HG03442 (cell line): Measurements from ENCODE around the gene LRRN2.

ENCODE experiments used
- ATAC-seq: cut with Tn5 transposase; IDR thresholded peaks from one replicate; pipeline ENCODE4 v1.9.1; 2021; ENCODE audit warnings: mild to moderate bottlenecking, moderate library complexity; ENCODE audit not compliant: unreplicated experiment

The LRRN2 gene

GRCh38 chr1:204663644-204664383 is 21.7 kb downstream of the LRRN2 start:
- no peak for ATAC-seq

DNA sequence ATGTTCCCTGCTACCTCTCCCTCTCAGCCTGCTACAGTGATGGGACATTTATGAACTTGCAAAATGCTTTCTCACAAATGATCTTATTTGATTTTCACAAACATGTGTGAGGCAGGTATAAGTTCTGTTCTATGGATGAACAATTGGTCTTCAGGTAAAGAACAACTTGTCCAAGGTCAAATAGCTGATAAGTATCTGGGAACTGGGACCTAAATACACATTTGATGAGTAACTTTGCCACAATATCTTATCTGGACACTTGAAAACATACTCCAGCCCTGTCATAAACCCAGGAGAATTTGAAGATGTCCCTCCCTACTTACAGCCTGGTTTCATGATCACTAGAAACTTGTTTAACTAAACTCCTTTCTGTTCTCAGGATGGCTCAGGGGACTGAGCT is 23.0 kb downstream of the LRRN2 start:
- ATAC-seq: no peak

DNA sequence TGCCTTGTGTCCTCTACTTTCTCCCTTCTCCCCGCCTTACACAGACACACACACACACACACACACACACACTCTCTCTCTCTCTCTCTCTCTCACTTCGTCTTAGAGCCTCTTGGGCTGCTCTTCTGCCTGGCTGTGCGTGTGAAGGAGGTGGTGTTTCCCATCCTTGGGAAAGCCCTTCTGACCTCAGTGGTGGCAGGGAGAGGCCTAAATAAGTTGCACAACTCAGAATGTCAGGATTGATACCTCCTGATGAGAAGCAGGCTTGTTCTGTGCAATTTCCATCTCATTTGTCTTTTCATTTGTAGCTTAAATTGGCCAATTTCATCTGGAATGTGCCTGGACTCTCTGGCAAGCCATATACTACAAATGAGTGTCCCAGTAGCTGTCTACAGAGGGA is 25.0 kb downstream of the LRRN2 start:
- ATAC-seq: no peak

GRCh38 chr1:204659056-204659455 is 26.5 kb downstream of the LRRN2 start:
- ATAC-seq: no peak

GRCh38 chr1:204658295-204658694 is 27.2 kb downstream of the LRRN2 start:
- ATAC-seq: no peak

- ATAC-seq: no peak
Measured at GRCh38 chr1:204653590-204654340, 31.8 kb downstream of the LRRN2 start.

GRCh38 chr1:204652497-204652896 is 33.0 kb downstream of the LRRN2 start:
- ATAC-seq: no peak

GRCh38 chr1:204651843-204652421 is 33.6 kb downstream of the LRRN2 start:
- no peak for ATAC-seq

DNA sequence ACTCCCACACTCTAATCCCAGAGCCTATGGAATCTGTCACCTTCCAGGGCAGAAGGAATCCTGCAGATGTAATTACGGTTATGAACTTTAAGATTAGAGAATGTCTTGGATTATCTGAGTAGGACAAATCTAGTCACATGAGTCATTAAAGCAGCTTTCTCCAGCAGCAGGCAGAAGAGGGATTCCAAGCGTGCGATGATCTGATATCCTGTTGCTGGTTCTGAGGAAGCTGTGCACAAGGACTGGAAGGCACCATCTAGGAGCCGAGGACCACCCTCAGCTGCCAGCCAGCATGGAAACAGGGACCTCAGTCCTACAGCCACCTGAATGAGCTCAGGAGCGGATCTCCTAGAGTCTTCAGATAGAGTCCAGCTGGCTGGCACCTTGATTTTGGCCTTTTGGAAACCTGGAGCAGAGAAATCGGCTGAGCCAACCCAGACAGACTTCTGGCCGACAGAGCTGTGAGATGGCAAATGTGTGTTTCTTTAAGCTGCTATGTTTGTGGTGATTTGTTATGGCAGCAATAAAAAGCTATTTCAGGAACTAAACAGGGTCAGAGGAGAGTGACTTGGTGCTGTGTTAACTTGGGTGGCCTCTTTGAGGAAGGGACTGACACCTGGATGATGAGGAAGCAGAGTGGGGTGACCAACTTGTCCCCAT is 34.5 kb downstream of the LRRN2 start:
- no peak for ATAC-seq

DNA sequence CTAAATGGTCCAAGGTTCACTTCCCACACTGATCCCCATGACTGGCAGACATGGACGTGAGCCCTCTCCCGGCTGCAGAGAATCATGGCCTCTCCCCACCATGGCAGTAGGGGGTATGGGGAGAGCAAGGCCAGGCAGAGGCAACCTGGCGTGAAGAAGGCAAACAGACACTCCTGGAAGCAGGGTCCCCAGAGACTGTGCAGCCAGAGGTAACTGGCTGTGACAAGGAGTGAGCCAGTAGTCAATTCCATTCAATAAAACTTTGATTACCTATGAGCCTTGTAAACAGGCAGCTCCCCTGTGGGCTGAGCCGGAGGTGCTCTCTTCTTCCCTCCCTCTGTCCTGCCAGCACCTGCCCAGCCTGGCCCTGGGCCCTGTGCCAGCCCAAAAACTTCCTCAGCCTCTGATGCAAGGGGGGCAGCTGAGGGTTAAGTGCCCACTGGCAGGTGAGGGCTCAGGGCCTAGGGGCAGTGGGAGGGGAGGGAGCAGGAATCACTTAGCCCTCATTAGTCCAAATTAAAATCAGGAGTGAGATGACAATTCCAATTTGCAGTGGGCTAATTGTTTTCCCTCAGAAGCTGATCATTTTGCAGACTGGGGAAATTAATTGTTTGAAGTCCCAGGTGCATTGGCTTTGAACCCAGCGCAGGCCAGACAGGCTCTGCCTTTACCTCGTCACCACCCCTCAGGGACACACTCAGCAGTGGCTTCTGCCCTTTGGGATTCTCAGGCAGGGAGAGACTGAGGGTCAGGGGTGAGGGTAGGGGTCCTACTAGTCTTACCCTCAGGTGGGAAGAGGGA is 35.6 kb downstream of the LRRN2 start:
- ATAC-seq: no peak

DNA sequence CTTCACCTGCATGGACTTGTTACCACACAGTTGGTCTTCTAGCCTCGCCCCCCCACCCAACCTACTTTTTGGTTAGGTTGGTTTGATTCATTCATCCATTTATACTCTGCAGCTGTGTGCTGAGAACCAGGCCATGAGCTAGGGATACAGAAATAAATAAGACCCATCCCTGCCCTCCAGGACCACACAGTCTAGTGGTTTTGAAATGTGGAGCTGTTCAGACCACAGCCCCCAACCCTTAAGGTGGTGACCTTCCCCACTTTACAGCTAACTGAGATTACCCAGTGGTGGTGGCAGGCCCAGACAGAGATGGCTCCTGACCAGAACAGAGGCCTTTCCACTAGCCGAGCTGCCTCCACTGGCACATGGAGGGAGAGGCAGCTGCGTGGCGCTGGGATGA is 37.0 kb downstream of the LRRN2 start:
- ATAC-seq: no peak

DNA sequence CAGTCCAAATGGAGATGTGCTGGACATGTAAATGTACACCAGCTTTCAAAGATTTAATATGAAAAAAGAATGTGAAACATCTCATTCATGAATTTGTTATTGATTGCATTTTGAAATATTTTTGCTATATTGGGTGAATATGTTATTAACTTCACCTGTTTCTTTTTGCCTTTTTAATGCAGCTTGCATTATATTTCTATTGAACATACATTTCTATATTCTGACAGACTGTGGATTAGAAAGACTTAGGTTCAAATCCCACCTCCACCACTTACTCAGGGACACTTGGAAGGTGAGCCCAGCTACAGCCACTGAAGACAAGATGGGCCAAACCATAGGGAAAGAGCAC is 37.8 kb downstream of the LRRN2 start:
- ATAC-seq: no peak

GRCh38 chr1:204647114-204647804 is 38.3 kb downstream of the LRRN2 start:
- ATAC-seq: no peak

- no peak for ATAC-seq
Measured at GRCh38 chr1:204645666-204646065, 39.9 kb downstream of the LRRN2 start.

DNA sequence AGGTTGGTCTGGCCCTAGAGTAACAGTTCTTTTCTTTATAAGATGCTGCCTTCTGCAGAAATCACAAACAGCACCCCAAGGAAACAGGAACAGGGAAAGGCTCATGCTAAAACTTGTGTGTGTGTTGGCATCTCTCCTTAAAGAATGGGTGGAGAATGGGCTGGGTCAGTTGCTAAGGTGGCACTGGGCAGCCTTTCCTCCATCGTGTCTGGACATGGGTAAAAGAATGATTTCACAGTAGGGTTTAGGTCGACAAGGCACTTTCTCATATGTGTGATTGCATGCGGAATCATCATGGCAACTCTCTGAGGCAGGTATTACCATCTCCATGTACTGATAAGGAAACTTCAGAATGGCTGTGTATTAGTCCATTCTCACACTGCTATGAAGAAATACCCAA is 40.3 kb downstream of the LRRN2 start:
- no peak for ATAC-seq

GRCh38 chr1:204643503-204643902 is 42.0 kb downstream of the LRRN2 start:
- ATAC-seq: no peak

GRCh38 chr1:204641936-204642335 is 43.6 kb downstream of the LRRN2 start:
- no peak for ATAC-seq

DNA sequence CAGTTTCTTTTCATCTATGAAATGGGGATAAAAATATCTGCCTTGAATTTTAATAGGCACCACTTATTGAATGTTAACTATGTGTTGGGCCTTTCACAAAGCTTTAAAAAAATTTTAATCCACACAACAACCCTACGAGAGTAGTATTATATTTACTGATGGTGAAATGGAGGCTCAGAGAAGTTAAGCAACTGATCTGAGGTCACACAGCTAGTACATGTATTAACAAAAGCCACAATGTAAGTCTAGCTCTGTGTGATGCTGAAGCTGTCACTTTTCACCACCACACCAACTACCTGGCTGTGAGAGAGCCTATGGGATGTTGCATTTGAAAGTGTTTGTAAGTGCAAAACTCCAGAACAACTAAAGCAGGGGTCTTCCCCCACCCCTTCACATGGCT is 44.1 kb downstream of the LRRN2 start:
- ATAC-seq: no peak

DNA sequence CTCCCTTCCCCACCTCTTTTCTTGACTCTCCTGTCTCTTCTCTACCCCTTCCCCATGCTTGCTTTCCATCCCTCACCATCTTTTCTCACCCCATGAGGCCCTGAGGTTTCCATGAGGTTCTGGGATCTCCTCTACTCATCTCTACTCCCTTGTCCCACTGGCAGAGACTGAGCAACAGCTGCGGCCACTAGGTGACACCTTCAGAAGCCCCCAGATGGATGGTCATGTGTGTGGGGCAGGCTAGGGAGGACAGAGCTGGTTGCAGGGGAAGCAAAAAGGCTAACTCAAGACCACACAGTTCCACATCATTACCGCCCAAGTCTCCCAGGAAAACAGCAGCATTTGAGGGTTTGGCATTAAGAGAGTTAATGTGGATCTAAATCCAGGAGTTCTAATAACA is 45.0 kb downstream of the LRRN2 start:
- ATAC-seq: no peak

- ATAC-seq: no peak
Measured at GRCh38 chr1:204634260-204634910, 51.2 kb downstream of the LRRN2 start.
